ENCODE measurements around the gene FOSB. TPM values are rescaled to one million over a fixed set of nuclear protein-coding genes. Genes with fewer than 3 reads are reported as not detected.

FOSB gene
- total and polyA plus RNA-seq, 9 of the 15 experiments (the other 6 are each of a cell fraction or from before 2014, with no cell fraction given) = 0.11 to 2.7 (median 0.73) TPM

DNA sequence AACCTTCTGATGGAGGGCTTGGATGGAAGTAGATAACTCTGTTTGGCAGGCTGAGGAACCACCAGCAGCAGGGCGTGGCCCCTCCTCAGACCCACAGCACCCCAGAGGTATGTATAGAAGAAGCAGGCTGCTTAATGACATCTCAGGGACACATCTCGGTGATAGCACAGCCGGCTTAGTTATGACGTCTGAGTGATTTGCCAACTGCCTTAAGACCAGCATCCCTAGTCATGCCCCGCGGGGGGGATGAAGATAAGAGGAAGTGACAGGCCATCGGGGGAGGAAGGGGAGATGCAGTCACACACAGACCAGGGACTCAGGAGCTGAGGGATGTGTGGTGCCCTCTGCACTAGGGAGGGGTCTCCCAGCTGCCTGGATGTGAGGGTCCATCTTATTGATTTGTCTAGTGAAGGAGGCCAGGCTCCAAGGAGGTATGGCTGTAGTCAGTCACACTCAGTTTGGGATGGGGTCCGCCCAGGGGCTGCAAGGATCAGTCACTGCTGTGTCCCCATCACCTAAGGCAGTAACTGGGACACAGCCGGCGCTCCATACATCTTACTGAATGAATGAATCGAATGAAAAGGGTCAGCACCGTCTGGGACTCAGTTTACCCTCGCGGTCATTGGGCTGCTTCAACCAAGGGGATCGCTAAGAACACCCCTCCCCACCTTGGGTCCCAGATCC lies 24.9 kb upstream of the FOSB start (continued):
- TF ChIP-seq KDM2B (CRISPR knock-in tag; IDR thresholded peaks at IDR 0.05) = no peak
- TF ChIP-seq, protein P1, sequence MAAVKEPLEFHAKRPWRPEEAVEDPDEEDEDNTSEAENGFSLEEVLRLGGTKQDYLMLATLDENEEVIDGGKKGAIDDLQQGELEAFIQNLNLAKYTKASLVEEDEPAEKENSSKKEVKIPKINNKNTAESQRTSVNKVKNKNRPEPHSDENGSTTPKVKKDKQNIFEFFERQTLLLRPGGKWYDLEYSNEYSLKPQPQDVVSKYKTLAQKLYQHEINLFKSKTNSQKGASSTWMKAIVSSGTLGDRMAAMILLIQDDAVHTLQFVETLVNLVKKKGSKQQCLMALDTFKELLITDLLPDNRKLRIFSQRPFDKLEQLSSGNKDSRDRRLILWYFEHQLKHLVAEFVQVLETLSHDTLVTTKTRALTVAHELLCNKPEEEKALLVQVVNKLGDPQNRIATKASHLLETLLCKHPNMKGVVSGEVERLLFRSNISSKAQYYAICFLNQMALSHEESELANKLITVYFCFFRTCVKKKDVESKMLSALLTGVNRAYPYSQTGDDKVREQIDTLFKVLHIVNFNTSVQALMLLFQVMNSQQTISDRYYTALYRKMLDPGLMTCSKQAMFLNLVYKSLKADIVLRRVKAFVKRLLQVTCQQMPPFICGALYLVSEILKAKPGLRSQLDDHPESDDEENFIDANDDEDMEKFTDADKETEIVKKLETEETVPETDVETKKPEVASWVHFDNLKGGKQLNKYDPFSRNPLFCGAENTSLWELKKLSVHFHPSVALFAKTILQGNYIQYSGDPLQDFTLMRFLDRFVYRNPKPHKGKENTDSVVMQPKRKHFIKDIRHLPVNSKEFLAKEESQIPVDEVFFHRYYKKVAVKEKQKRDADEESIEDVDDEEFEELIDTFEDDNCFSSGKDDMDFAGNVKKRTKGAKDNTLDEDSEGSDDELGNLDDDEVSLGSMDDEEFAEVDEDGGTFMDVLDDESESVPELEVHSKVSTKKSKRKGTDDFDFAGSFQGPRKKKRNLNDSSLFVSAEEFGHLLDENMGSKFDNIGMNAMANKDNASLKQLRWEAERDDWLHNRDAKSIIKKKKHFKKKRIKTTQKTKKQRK (IDR thresholded peaks at IDR 0.05; ENCODE audit: borderline replicate concordance, low read depth, low read length) = no peak
- no peak for TF ChIP-seq EHMT2 (IDR thresholded peaks at IDR 0.05)
- no peak for TF ChIP-seq ZNF696 (CRISPR knock-in tag; conservative IDR thresholded peaks at IDR 0.05)
- TF ChIP-seq, protein P2, sequence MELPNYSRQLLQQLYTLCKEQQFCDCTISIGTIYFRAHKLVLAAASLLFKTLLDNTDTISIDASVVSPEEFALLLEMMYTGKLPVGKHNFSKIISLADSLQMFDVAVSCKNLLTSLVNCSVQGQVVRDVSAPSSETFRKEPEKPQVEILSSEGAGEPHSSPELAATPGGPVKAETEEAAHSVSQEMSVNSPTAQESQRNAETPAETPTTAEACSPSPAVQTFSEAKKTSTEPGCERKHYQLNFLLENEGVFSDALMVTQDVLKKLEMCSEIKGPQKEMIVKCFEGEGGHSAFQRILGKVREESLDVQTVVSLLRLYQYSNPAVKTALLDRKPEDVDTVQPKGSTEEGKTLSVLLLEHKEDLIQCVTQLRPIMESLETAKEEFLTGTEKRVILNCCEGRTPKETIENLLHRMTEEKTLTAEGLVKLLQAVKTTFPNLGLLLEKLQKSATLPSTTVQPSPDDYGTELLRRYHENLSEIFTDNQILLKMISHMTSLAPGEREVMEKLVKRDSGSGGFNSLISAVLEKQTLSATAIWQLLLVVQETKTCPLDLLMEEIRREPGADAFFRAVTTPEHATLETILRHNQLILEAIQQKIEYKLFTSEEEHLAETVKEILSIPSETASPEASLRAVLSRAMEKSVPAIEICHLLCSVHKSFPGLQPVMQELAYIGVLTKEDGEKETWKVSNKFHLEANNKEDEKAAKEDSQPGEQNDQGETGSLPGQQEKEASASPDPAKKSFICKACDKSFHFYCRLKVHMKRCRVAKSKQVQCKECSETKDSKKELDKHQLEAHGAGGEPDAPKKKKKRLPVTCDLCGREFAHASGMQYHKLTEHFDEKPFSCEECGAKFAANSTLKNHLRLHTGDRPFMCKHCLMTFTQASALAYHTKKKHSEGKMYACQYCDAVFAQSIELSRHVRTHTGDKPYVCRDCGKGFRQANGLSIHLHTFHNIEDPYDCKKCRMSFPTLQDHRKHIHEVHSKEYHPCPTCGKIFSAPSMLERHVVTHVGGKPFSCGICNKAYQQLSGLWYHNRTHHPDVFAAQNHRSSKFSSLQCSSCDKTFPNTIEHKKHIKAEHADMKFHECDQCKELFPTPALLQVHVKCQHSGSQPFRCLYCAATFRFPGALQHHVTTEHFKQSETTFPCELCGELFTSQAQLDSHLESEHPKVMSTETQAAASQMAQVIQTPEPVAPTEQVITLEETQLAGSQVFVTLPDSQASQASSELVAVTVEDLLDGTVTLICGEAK (IDR thresholded peaks at IDR 0.05) = no peak
- TF ChIP-seq, protein P2 (CRISPR knock-in tag; IDR thresholded peaks at IDR 0.05) = no peak
- no peak for TF ChIP-seq TAF15 (IDR thresholded peaks at IDR 0.05; ENCODE audit: low read depth, low read length)
- peak; percentile 61; the same call in 1 of the 2 replicates for TF ChIP-seq ESRRA (IDR thresholded peaks at IDR 0.05; ENCODE audit: borderline replicate concordance, low read depth)
- no peak for TF ChIP-seq ZKSCAN1 (IDR thresholded peaks at IDR 0.05; ENCODE audit: low read depth, low read length)
- peak; percentile 66 for TF ChIP-seq BCOR (IDR thresholded peaks at IDR 0.05)
- TF ChIP-seq SRF (CRISPR knock-in tag; IDR thresholded peaks at IDR 0.05) = no peak
- TF ChIP-seq NFE2 (IDR thresholded peaks at IDR 0.05; ENCODE audit: low read depth) = peak; percentile 94
- TF ChIP-seq U2AF1 (optimal IDR thresholded peaks at IDR 0.05; ENCODE audit: low read depth, low read length) = no peak
- no peak for TF ChIP-seq ZNF212 (CRISPR knock-in tag; IDR thresholded peaks at IDR 0.05)
- TF ChIP-seq TAF9B (IDR thresholded peaks at IDR 0.05; ENCODE audit: partially characterized antibody) = peak; percentile 63
